Measurements from ENCODE around the gene CLDN5.

DNA sequence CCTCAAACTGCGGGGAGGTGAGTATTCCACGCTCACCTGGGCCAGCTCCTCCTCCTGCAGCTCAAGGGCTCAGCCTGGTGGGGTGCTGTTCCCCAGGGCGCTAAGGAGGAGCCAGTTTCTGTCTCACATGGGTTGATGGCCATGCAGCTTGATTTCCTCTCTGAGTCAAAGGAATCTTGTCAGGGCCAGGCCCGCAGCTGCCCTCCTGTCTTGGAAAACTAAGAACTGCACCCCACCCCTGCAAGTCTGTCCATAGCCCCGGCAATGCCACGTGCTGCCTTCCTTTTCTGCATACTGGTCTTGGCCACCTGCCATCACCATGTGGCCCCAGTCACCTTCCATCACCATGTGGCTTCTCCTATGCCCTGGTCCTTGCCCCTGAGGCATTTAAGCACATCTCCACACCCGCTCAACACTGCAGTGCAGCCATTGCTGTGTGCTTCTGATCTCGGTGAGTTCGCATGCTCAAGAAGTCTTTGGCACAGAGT lies 35.2 kb upstream of the CLDN5 start:
- TF ChIP-seq, protein P1, sequence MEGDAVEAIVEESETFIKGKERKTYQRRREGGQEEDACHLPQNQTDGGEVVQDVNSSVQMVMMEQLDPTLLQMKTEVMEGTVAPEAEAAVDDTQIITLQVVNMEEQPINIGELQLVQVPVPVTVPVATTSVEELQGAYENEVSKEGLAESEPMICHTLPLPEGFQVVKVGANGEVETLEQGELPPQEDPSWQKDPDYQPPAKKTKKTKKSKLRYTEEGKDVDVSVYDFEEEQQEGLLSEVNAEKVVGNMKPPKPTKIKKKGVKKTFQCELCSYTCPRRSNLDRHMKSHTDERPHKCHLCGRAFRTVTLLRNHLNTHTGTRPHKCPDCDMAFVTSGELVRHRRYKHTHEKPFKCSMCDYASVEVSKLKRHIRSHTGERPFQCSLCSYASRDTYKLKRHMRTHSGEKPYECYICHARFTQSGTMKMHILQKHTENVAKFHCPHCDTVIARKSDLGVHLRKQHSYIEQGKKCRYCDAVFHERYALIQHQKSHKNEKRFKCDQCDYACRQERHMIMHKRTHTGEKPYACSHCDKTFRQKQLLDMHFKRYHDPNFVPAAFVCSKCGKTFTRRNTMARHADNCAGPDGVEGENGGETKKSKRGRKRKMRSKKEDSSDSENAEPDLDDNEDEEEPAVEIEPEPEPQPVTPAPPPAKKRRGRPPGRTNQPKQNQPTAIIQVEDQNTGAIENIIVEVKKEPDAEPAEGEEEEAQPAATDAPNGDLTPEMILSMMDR (IDR thresholded peaks at IDR 0.05; ENCODE audit: borderline replicate concordance, extremely low read depth, low read length, poor library complexity, severe bottlenecking), result peak; percentile 17
- TF ChIP-seq EZH2 (IDR thresholded peaks at IDR 0.05; ENCODE audit: borderline replicate concordance, low read depth, low read length, severe bottlenecking), result no peak

All from DND-41 (cell line).